K562 (cell line): ENCODE measurements around the gene ADPGK. TPM values are rescaled to one million over a fixed set of nuclear protein-coding genes. Genes with fewer than 3 reads are reported as not detected.

ENCODE experiments used
- ARHGAP35 ChIP-seq: fragments of 450-650 bp; IDR thresholded peaks from 2 replicates; pipeline ENCODE4 v1.6.1; 2018; ENCODE audit not compliant: partially characterized antibody
- C11orf30 ChIP-seq: fragments of 450-650 bp; IDR thresholded peaks from 2 replicates; pipeline ENCODE4 v1.6.1; 2016; ENCODE audit warnings: low read depth, mild to moderate bottlenecking
- CEBPG ChIP-seq, 3 experiments: fragments of 200-800 bp in 1 of 3; sonication (Bioruptor generic) in 1 of 3; sonication (generic) in 1 of 3; formaldehyde crosslinking in 1 of 3; IDR thresholded peaks in 2 of 3; conservative IDR thresholded peaks in 1 of 3; 2 replicates each; pipeline versions ENCODE4 v1.6.1 to v1.8.0; 2016 to 2022; ENCODE audit warnings: missing compliant biosample characterization in 2 of 3, missing genetic modification characterization in 2 of 3, mild to moderate bottlenecking in 1 of 3, missing genetic modification reagents in 1 of 3
- CTBP1 ChIP-seq: fragments of 450-650 bp; IDR thresholded peaks from 2 replicates; pipeline ENCODE4 v1.6.1; 2016; ENCODE audit warnings: borderline replicate concordance
- E2F4 ChIP-seq: sonication (generic); formaldehyde crosslinking; IDR thresholded peaks from 2 replicates; pipeline ENCODE4 v1.8.0; 2022; ENCODE audit warnings: mild to moderate bottlenecking, low read depth, missing genetic modification reagents
- EP400 ChIP-seq: fragments of 450-650 bp; IDR thresholded peaks from 2 replicates; pipeline ENCODE4 v1.6.1; 2017; ENCODE audit warnings: antibody characterized with exemption, mild to moderate bottlenecking, moderate library complexity
- ERF ChIP-seq: fragments of 450-650 bp; formaldehyde crosslinking; IDR thresholded peaks from 2 replicates; pipeline ENCODE4 v1.4.0; 2020; ENCODE audit warnings: mild to moderate bottlenecking, mixed read lengths
- KLF6 ChIP-seq: fragments of 250-450 bp; sonication (Bioruptor Pico); IDR thresholded peaks from 2 replicates; pipeline ENCODE4 v1.4.0; 2020; ENCODE audit warnings: mild to moderate bottlenecking, moderate library complexity, borderline replicate concordance
- MAFF ChIP-seq: IDR thresholded peaks from 2 replicates; pipeline ENCODE4 v1.6.1; 2012; ENCODE audit warnings: low read length, improper control_type of control experiment
- MAFG ChIP-seq: fragments of 450-650 bp; conservative IDR thresholded peaks from 2 replicates; pipeline ENCODE4 v1.6.1; 2016; ENCODE audit warnings: missing genetic modification characterization, missing compliant biosample characterization
- NFATC3 ChIP-seq: fragments of 450-650 bp; IDR thresholded peaks from 2 replicates; pipeline ENCODE4 v1.6.1; 2017; ENCODE audit warnings: mild to moderate bottlenecking
- POLR2AphosphoS5 ChIP-seq: IDR thresholded peaks from 2 replicates; pipeline ENCODE4 v1.6.1; 2011; ENCODE audit warnings: mild to moderate bottlenecking, low read depth, low read length, moderate library complexity; ENCODE audit not compliant: control insufficient read depth, insufficient read depth
- SIX5 ChIP-seq, 2 experiments: IDR thresholded peaks; 2 replicates each; pipeline ENCODE4 v1.6.1; 2011; ENCODE audit warnings: low read length in 2 of 2, borderline replicate concordance in 1 of 2, low read depth in 1 of 2, mild to moderate bottlenecking in 1 of 2, moderate library complexity in 1 of 2; ENCODE audit not compliant: insufficient read depth in 1 of 2
- TCF7L2 ChIP-seq: fragments of 150-350 bp; IDR thresholded peaks from 2 replicates; pipeline ENCODE4 v1.6.1; 2016; ENCODE audit warnings: low read depth, mild to moderate bottlenecking, low read length, moderate library complexity
- ZFP36 ChIP-seq: fragments of 150-350 bp; IDR thresholded peaks from 2 replicates; pipeline ENCODE4 v1.6.1; 2018; ENCODE audit warnings: low read length, low read depth; ENCODE audit not compliant: partially characterized antibody
- ZNF224 ChIP-seq: sonication (generic); formaldehyde crosslinking; IDR thresholded peaks from 2 replicates; pipeline ENCODE4 v1.8.0; 2022; ENCODE audit warnings: mild to moderate bottlenecking, missing genetic modification reagents
- ZNF3 ChIP-seq: fragments of 250-450 bp; sonication (Bioruptor Pico); IDR thresholded peaks from 2 replicates; pipeline ENCODE4 v1.5.0; 2021; ENCODE audit warnings: mild to moderate bottlenecking, moderate library complexity
- ZNF609 ChIP-seq: sonication (generic); formaldehyde crosslinking; IDR thresholded peaks from 2 replicates; pipeline ENCODE4 v1.8.1; 2023; ENCODE audit warnings: missing genetic modification reagents, mild to moderate bottlenecking, borderline replicate concordance
- ZNF740 ChIP-seq, 3 experiments: fragments of 200-800 bp in 1 of 3; sonication (Bioruptor generic) in 1 of 3; sonication (generic) in 1 of 3; formaldehyde crosslinking in 1 of 3; IDR thresholded peaks; 2 replicates each; pipeline versions ENCODE4 v1.6.1 to v1.8.0; 2016 to 2022; ENCODE audit warnings: mild to moderate bottlenecking in 2 of 3, missing compliant biosample characterization in 2 of 3, missing genetic modification characterization in 2 of 3, missing genetic modification reagents in 1 of 3
- ZNF76 ChIP-seq: fragments of 250-450 bp; sonication (Bioruptor Pico); IDR thresholded peaks from 2 replicates; pipeline ENCODE4 v1.4.0; 2020; ENCODE audit warnings: mild to moderate bottlenecking, moderate library complexity, borderline replicate concordance
- polyA plus RNA-seq, 8 experiments: library from polyadenylated mRNA; depleted of rRNA in 4 of 8; stranded (reverse) in 5 of 8; unstranded in 3 of 8; fragments of >200 nt; fragmentation: Nextera tagmentation in 2 of 8; fragmentation: Illumina TruSeq in 1 of 8; extraction: Ambion mirVana in 2 of 8; extraction: Trizol in 1 of 8; gene quantifications; 2 replicates each; pipeline versions ENCODE4 v1.2.1 to v1.2.3, GENCODE V29; 2011 to 2014; ENCODE audit warnings: inconsistent platforms in 1 of 8, missing spikeins in 1 of 8
- total RNA-seq, 7 experiments: library from RNA; depleted of rRNA in 6 of 7; stranded (reverse); fragments of >200 nt in 6 of 7; fragmentation: Illumina TruSeq in 2 of 7; extraction: Trizol in 2 of 7; gene quantifications; 2 replicates each; pipeline versions ENCODE4 v1.2.1 to v1.2.3, GENCODE V29; 2011 to 2021; ENCODE audit warnings: low replicate concordance in 1 of 7

Gene ADPGK
- total and polyA plus RNA-seq, 9 of the 15 experiments (the other 6 are each of a cell fraction or from before 2014, with no cell fraction given), result 13.4 to 97.4 (median 48.5) TPM

- TF ChIP-seq ZNF609 (CRISPR knock-in tag), result no peak
- no peak for TF ChIP-seq ZNF224
- TF ChIP-seq ZFP36, result peak; percentile 18
- no peak for TF ChIP-seq TCF7L2
- no peak for TF ChIP-seq POLR2AphosphoS5
- peak; percentile 77 for TF ChIP-seq C11orf30
- TF ChIP-seq SIX5 (IDR thresholded peaks at IDR 0.05; ENCODE audit: borderline replicate concordance in 1 of 2, insufficient read depth in 1 of 2, low read depth in 1 of 2, low read length in 2 of 2), result no peak
- no peak for TF ChIP-seq ZNF740 (CRISPR knock-in tag; IDR thresholded peaks at IDR 0.05)
- TF ChIP-seq ZNF740 (tag; IDR thresholded peaks at IDR 0.05), result no peak
- TF ChIP-seq ZNF3 (CRISPR knock-in tag), result no peak
- TF ChIP-seq CEBPG (CRISPR knock-in tag; IDR thresholded peaks at IDR 0.05), result no peak
- TF ChIP-seq CEBPG (tag; conservative IDR thresholded peaks at IDR 0.05 in 1 of 2, IDR thresholded peaks at IDR 0.05 in 1 of 2), result no peak
- TF ChIP-seq E2F4 (CRISPR knock-in tag), result no peak
- no peak for TF ChIP-seq ERF (CRISPR knock-in tag)
- no peak for TF ChIP-seq CTBP1
- TF ChIP-seq MAFF, result peak; percentile 24; the same call in 1 of the 2 replicates
- TF ChIP-seq EP400, result no peak
- peak; percentile 43 for TF ChIP-seq MAFG (tag)
- no peak for TF ChIP-seq NFATC3
- no peak for TF ChIP-seq ARHGAP35
- no peak for TF ChIP-seq KLF6 (CRISPR knock-in tag)
- no peak for TF ChIP-seq ZNF76 (CRISPR knock-in tag)
Observed at GRCh38 chr15:72796210-72796514, 12.6 kb upstream of the ADPGK start (continued).
